Fibroblast of lung (primary cell): ENCODE measurements around the gene SPACDR. TPM values are rescaled to one million over a fixed set of nuclear protein-coding genes. Genes with fewer than 3 reads are reported as not detected.

Experiments
- DNase-seq, 2 donors: peaks; one replicate each; pipeline versions ENCODE4 v3.0.0 to v3.0.0-alpha.2; 2010; ENCODE audit warnings: low read depth in 2 of 2
- H2AFZ ChIP-seq: 2 replicates; pipeline ENCODE4 v1.5.1; 2012; ENCODE audit warnings: low read length, control low read depth, inconsistent platforms
- H3K27ac ChIP-seq: 2 replicates; pipeline ENCODE4 v1.5.1; 2011; ENCODE audit warnings: low read length, control low read depth; ENCODE audit not compliant: insufficient read depth
- H3K27me3 ChIP-seq: 2 replicates; pipeline ENCODE4 v1.5.1; 2011; ENCODE audit warnings: mild to moderate bottlenecking, low read length; ENCODE audit not compliant: control insufficient read depth, insufficient read depth
- H3K36me3 ChIP-seq: 2 replicates; pipeline ENCODE4 v1.5.1; 2011; ENCODE audit warnings: low read length; ENCODE audit not compliant: control insufficient read depth, insufficient read depth
- H3K4me1 ChIP-seq: 2 replicates; pipeline ENCODE4 v1.5.1; 2011; ENCODE audit warnings: low read length; ENCODE audit not compliant: control insufficient read depth, insufficient read depth; ENCODE audit errors: extremely low read depth
- H3K4me2 ChIP-seq: 2 replicates; pipeline ENCODE4 v1.5.1; 2011; ENCODE audit warnings: low read length, control low read depth; ENCODE audit not compliant: insufficient read depth; ENCODE audit errors: extremely low read depth
- H3K4me3 ChIP-seq, 4 experiments: fragments of 200-600 bp in 1 of 4; sonication (generic) in 1 of 4; replicated peaks in 1 of 4; 2 replicates each; pipeline ENCODE4 v1.5.1; 2011 to 2016; ENCODE audit warnings: low read length in 4 of 4, low read depth in 3 of 4, mild to moderate bottlenecking in 3 of 4, control low read depth in 2 of 4, inconsistent platforms in 1 of 4, mixed read lengths in 1 of 4; ENCODE audit not compliant: insufficient read depth in 1 of 4; ENCODE audit errors: control extremely low read depth in 1 of 4
- H3K79me2 ChIP-seq: 2 replicates; pipeline ENCODE4 v1.5.1; 2012; ENCODE audit warnings: mild to moderate bottlenecking, low read length, inconsistent platforms; ENCODE audit not compliant: control insufficient read depth, insufficient read depth
- H3K9ac ChIP-seq: 2 replicates; pipeline ENCODE4 v1.5.1; 2011; ENCODE audit warnings: mild to moderate bottlenecking, low read length, control low read depth; ENCODE audit not compliant: insufficient read depth
- H3K9me3 ChIP-seq: 2 replicates; pipeline ENCODE4 v1.5.1; 2012; ENCODE audit warnings: low read depth, low read length; ENCODE audit not compliant: control insufficient read depth, insufficient read depth
- H4K20me1 ChIP-seq: 2 replicates; pipeline ENCODE4 v1.5.1; 2011; ENCODE audit warnings: low read length; ENCODE audit not compliant: control insufficient read depth, insufficient read depth; ENCODE audit errors: extremely low read depth
- CTCF ChIP-seq, 2 donors: IDR thresholded peaks in 1 of 2; conservative IDR thresholded peaks in 1 of 2; 1 replicate in 1 of 2; 2 replicates in 1 of 2; pipeline ENCODE4 v1.5.1; 2011 to 2012; ENCODE audit warnings: low read length in 2 of 2, control low read depth in 1 of 2, inconsistent platforms in 1 of 2, low read depth in 1 of 2, mild to moderate bottlenecking in 1 of 2
- EZH2 ChIP-seq: IDR thresholded peaks from 2 replicates; pipeline ENCODE4 v1.5.1; 2012; ENCODE audit warnings: low read length, control low read depth, mild to moderate bottlenecking; ENCODE audit errors: missing control alignments
- polyA plus RNA-seq, 2 donors: library from polyadenylated mRNA; depleted of rRNA in 1 of 2; stranded (reverse) in 1 of 2; unstranded in 1 of 2; fragments of >200 nt; gene quantifications; 2 replicates each; pipeline ENCODE4 v1.2.1, GENCODE V29; 2011 to 2012; ENCODE audit warnings: missing spikeins in 1 of 2
- total RNA-seq: library from RNA; depleted of rRNA; stranded (reverse); fragments of >200 nt; gene quantifications from 2 replicates; pipeline ENCODE4 v1.2.1, GENCODE V29; 2014

The SPACDR gene
- total and polyA plus RNA-seq, 2 donors (not counting 1 experiment from before 2014, with no cell fraction given), result 0.25 to 0.50 TPM

GRCh38 chr7:100466653-100467605, 2.9 kb upstream of the SPACDR start:
- TF ChIP-seq EZH2, result no peak
- TF ChIP-seq CTCF (conservative IDR thresholded peaks at IDR 0.05 in 1 of 2, IDR thresholded peaks at IDR 0.05 in 1 of 2; ENCODE audit: low read depth in 1 of 2, low read length in 2 of 2), result no peak
- Histone ChIP-seq H2AFZ (no peak overlapping the region), H3K4me1 (peaks cover 2% of the 10 kb centered on the region), H3K36me3 (peaks cover 11% of the 10 kb centered on the region), H3K4me2 (no peak overlapping the region), H3K4me3 (no peak overlapping the region), H3K27ac (no peak overlapping the region), H3K9ac (no peak overlapping the region), H3K27me3 (no peaks in the 10 kb centered on the region), H3K79me2 (no peaks in the 10 kb centered on the region), H3K9me3 (no peaks in the 10 kb centered on the region), H4K20me1 (no peaks in the 10 kb centered on the region)
- no peak for DNase-seq

- Histone ChIP-seq H3K4me3 (no peak overlapping the region), H4K20me1 (no peaks in the 10 kb centered on the region), H3K4me2 (no peak overlapping the region), H2AFZ (no peak overlapping the region), H3K27me3 (no peaks in the 10 kb centered on the region), H3K4me1 (peaks cover 2% of the 10 kb centered on the region), H3K9me3 (no peaks in the 10 kb centered on the region), H3K27ac (no peak overlapping the region), H3K36me3 (peaks cover 10% of the 10 kb centered on the region), H3K9ac (no peak overlapping the region), H3K79me2 (no peaks in the 10 kb centered on the region)
- DNase-seq, result peak; percentile 74 to 79
- peak; percentile 66 to 76 for TF ChIP-seq CTCF (conservative IDR thresholded peaks at IDR 0.05 in 1 of 2, IDR thresholded peaks at IDR 0.05 in 1 of 2; ENCODE audit: low read depth in 1 of 2, low read length in 2 of 2)
- TF ChIP-seq EZH2, result no peak
These were observed 1.7 kb upstream of the SPACDR start for GRCh38 chr7:100465702-100466311.

GRCh38 chr7:100465299-100465698, 1.2 kb upstream of the SPACDR start:
- Histone ChIP-seq H3K27me3 (no peaks in the 10 kb centered on the region), H3K4me3 (no peak overlapping the region), H3K9ac (no peak overlapping the region), H3K4me2 (no peak overlapping the region), H4K20me1 (no peaks in the 10 kb centered on the region), H3K9me3 (no peaks in the 10 kb centered on the region), H3K4me1 (peaks cover 2% of the 10 kb centered on the region), H3K36me3 (peaks cover 10% of the 10 kb centered on the region), H3K27ac (no peak overlapping the region), H2AFZ (no peak overlapping the region), H3K79me2 (no peaks in the 10 kb centered on the region)
- no peak for TF ChIP-seq EZH2
- DNase-seq, result peak in 1 of 2 donors; percentile 47
